CD4-positive, alpha-beta T cell (primary cell): Measurements from ENCODE around the gene ADCY5. TPM values are rescaled to one million over a fixed set of nuclear protein-coding genes. Genes with fewer than 3 reads are reported as not detected.

ENCODE experiments used
- ATAC-seq: fragments of 200-7000 bp; cut with Tn5 transposase; one replicate; pipeline ENCODE4 v1.10.0; 2022; ENCODE audit warnings: mild to moderate bottlenecking; ENCODE audit not compliant: poor library complexity
- CTCF ChIA-PET: fragments of 350-600 bp; sonication (Branson Sonifier 250); formaldehyde crosslinking; loops from one replicate; lab custom pipeline; 2021; ENCODE audit warnings: antibody characterized with exemption, inconsistent platforms; lab: Charles Lee
- POLR2A ChIA-PET: fragments of 350-600 bp; sonication (Branson Sonifier 250); formaldehyde crosslinking; loops from one replicate; lab custom pipeline; 2021; ENCODE audit warnings: antibody characterized with exemption, inconsistent platforms; lab: Charles Lee
- DNase-seq, 14 experiments: peaks; one replicate each; pipeline ENCODE4 v3.0.0-alpha.2; 2013 to 2020; ENCODE audit warnings: mixed read lengths in 2 of 14
- H3K27ac ChIP-seq, 2 donors: one replicate each; pipeline versions ENCODE4 v1.5.1 to v1.7.0; 2013; ENCODE audit warnings: low read length in 2 of 2, low read depth in 1 of 2, mild to moderate bottlenecking in 1 of 2
- H3K27me3 ChIP-seq, 2 experiments: 1 replicate in 1 of 2; 2 replicates in 1 of 2; pipeline versions ENCODE4 v1.6.1 to v1.7.0; 2013; ENCODE audit warnings: low read length in 2 of 2, control low read depth in 1 of 2, mild to moderate bottlenecking in 1 of 2, moderate library complexity in 1 of 2; ENCODE audit not compliant: insufficient read depth in 2 of 2, control insufficient read depth in 1 of 2
- H3K36me3 ChIP-seq: one replicate; pipeline ENCODE4 v1.6.1; 2013; ENCODE audit warnings: low read length, control low read depth; ENCODE audit not compliant: insufficient read depth
- H3K4me1 ChIP-seq: one replicate; pipeline ENCODE4 v1.6.1; 2013; ENCODE audit warnings: low read length, control low read depth; ENCODE audit not compliant: insufficient read depth
- H3K4me3 ChIP-seq: one replicate; pipeline ENCODE4 v1.5.1; 2013; ENCODE audit warnings: mild to moderate bottlenecking, low read length, moderate library complexity
- H3K9me3 ChIP-seq, 2 experiments: 1 replicate in 1 of 2; 2 replicates in 1 of 2; pipeline versions ENCODE4 v1.6.1 to v1.7.0; 2013; ENCODE audit warnings: low read length in 2 of 2, mild to moderate bottlenecking in 2 of 2, control low read depth in 1 of 2, moderate library complexity in 1 of 2; ENCODE audit not compliant: control insufficient read depth in 1 of 2, insufficient read depth in 1 of 2
- H3K27ac Mint-ChIP-seq: one replicate; pipeline ENCODE4 v1.8.0; 2020; ENCODE audit warnings: mixed read lengths
- H3K27me3 Mint-ChIP-seq: one replicate; pipeline ENCODE4 v1.8.0; 2021; ENCODE audit warnings: mixed read lengths
- H3K36me3 Mint-ChIP-seq: one replicate; pipeline ENCODE4 v1.8.0; 2021; ENCODE audit warnings: low read depth, mixed read lengths
- H3K4me1 Mint-ChIP-seq: one replicate; pipeline ENCODE4 v1.8.0; 2021; ENCODE audit warnings: low read depth, mixed read lengths
- H3K4me3 Mint-ChIP-seq: one replicate; pipeline ENCODE4 v1.8.0; 2020; ENCODE audit warnings: mild to moderate bottlenecking, mixed read lengths
- H3K9me3 Mint-ChIP-seq: one replicate; pipeline ENCODE4 v1.8.0; 2020; ENCODE audit warnings: mixed read lengths
- CTCF ChIP-seq: fragments of 200-600 bp; IDR thresholded peaks from one replicate; pipeline ENCODE4 v1.8.0; 2022; ENCODE audit warnings: antibody characterized with exemption, mild to moderate bottlenecking
- intact Hi-C, 2 experiments: fragments of 100-400 bp; cut with DNase I in 1 of 2; cut with micrococcal nuclease in 1 of 2; formaldehyde crosslinking; loops; one replicate each; pipeline versions ENCODE4 v1.15.1 to v1.9.0; 2023 to 2025; cut with DNase I, micrococcal nuclease
- total RNA-seq, 174 experiments: library from RNA in 2 of 174; stranded (reverse) in 2 of 174; gene quantifications; one replicate each; pipeline ENCODE4 v1.2.3 and lab custom pipeline; 2021 to 2026

The ADCY5 gene
- total RNA-seq, 2 experiments from 2014 or later = not detected

- Mint-ChIP-seq H3K27me3 (peaks cover 66% of the 10 kb centered on the region), H3K36me3 (no peaks in the 10 kb centered on the region), H3K4me3 (no peak overlapping the region), H3K9me3 (no peaks in the 10 kb centered on the region), H3K4me1 (peaks cover 9% of the 10 kb centered on the region), H3K27ac (no peak overlapping the region)
- intact Hi-C loops = loop anchor here in 1 of 2 experiments (2.0 kb wide), 1 partner anchor 111 kb away; no protein-coding TSS in a partner anchor
- DNase-seq = peak in 9 of 14 experiments; percentile 11 to 71 (median 24)
- Histone ChIP-seq H3K9me3 (peaks cover 0 to 9% of the 10 kb centered on the region in 2 experiments), H3K36me3 (no peaks in the 10 kb centered on the region), H3K27ac (no peak overlapping the region), H3K4me3 (peak overlapping the region; percentile 36), H3K4me1 (peaks cover 12% of the 10 kb centered on the region), H3K27me3 (peaks cover 37 to 49% of the 10 kb centered on the region in 2 experiments)
- CTCF ChIA-PET = no interaction called here
- peak; percentile 76 for ATAC-seq
- POLR2A ChIA-PET = no interaction called here
- TF ChIP-seq CTCF = no peak
Measured at GRCh38 chr3:123447749-123448517, 957 bp downstream of the ADCY5 start.

GRCh38 chr3:123447416-123447748 is 1.5 kb downstream of the ADCY5 start:
- no peak for TF ChIP-seq CTCF
- DNase-seq (no peak), ATAC-seq (no peak)
- Histone ChIP-seq H3K27me3 (peaks cover 37 to 54% of the 10 kb centered on the region in 2 experiments), H3K4me1 (peaks cover 12% of the 10 kb centered on the region), H3K9me3 (peaks cover 0 to 9% of the 10 kb centered on the region in 2 experiments), H3K36me3 (no peaks in the 10 kb centered on the region), H3K4me3 (no peak overlapping the region), H3K27ac (no peak overlapping the region)
- no peaks in the 10 kb centered on the region for H3K36me3 Mint-ChIP-seq
- H3K4me3 Mint-ChIP-seq = peak overlapping the region; percentile 86
- H3K9me3 Mint-ChIP-seq = no peaks in the 10 kb centered on the region
- no peak overlapping the region for H3K27ac Mint-ChIP-seq
- CTCF ChIA-PET = no interaction called here
- H3K4me1 Mint-ChIP-seq = peaks cover 9% of the 10 kb centered on the region
- POLR2A ChIA-PET = no interaction called here
- H3K27me3 Mint-ChIP-seq = peaks cover 70% of the 10 kb centered on the region
- intact Hi-C loops = no loop called here

GRCh38 chr3:123446610-123447109 is 2.2 kb downstream of the ADCY5 start:
- Histone ChIP-seq H3K4me3 (no peak overlapping the region), H3K27ac (no peak overlapping the region), H3K36me3 (no peaks in the 10 kb centered on the region), H3K4me1 (peaks cover 12% of the 10 kb centered on the region), H3K9me3 (peaks cover 0 to 9% of the 10 kb centered on the region in 2 experiments), H3K27me3 (peaks cover 37 to 56% of the 10 kb centered on the region in 2 experiments)
- Mint-ChIP-seq H3K27ac (no peak overlapping the region), H3K36me3 (no peaks in the 10 kb centered on the region), H3K4me1 (peaks cover 9% of the 10 kb centered on the region), H3K4me3 (peak overlapping the region; percentile 86), H3K9me3 (no peaks in the 10 kb centered on the region), H3K27me3 (peaks cover 74% of the 10 kb centered on the region)
- TF ChIP-seq CTCF = no peak
- intact Hi-C loops = no loop called here
- ChIA-PET POLR2A (no interaction called here), CTCF (no interaction called here)
- ATAC-seq (no peak), DNase-seq (no peak)
